Skeletal muscle cell (primary cell): ENCODE data around the gene NME8.
"Not testable (repeated sequence)": the region's sequence is repeated elsewhere in the genome, so short reads cannot be mapped to it uniquely, and the experiment has no call there.

ENCODE experiments used
- DNase-seq: peaks from one replicate; pipeline ENCODE4 v3.0.0-alpha.2; 2010; ENCODE audit warnings: low read depth
- H3K4me3 ChIP-seq: 2 replicates; pipeline ENCODE4 v1.5.1; 2011; ENCODE audit warnings: low read depth, mild to moderate bottlenecking, control low read depth, low read length, moderate library complexity

Gene NME8

GRCh38 chr7:37848297-37848696 is at the start of gene NME8:
Gene NME8, plus strand, starts transcription at chr7:37848597. Its CDS starts 1,670 bp downstream, at chr7:37850267.
- no peak for DNase-seq
- no peak within 1 kb of the TSS for H3K4me3 ChIP-seq

- no peak overlapping the region for H3K4me3 ChIP-seq
- no peak for DNase-seq
Measured at GRCh38 chr7:37806152-37806551, 42.2 kb upstream of the NME8 start.

- H3K4me3 ChIP-seq, DNase-seq: not testable (repeated sequence)
Measured at GRCh38 chr7:37812161-37812580, 36.2 kb upstream of the NME8 start.

- DNase-seq, result no peak
- no peak overlapping the region for H3K4me3 ChIP-seq
Measured at GRCh38 chr7:37815671-37816371, 32.6 kb upstream of the NME8 start.

GRCh38 chr7:37816922-37817590 is 31.3 kb upstream of the NME8 start:
- no peak overlapping the region for H3K4me3 ChIP-seq
- DNase-seq, result no peak

GRCh38 chr7:37817591-37817960 is 30.8 kb upstream of the NME8 start:
- H3K4me3 ChIP-seq, result no peak overlapping the region
- no peak for DNase-seq

GRCh38 chr7:37817996-37818720 is 30.2 kb upstream of the NME8 start:
- no peak for DNase-seq

GRCh38 chr7:37820708-37821468 is 27.5 kb upstream of the NME8 start:
- DNase-seq, result no peak
- H3K4me3 ChIP-seq, result no peak overlapping the region

More at GRCh38 chr7:37817996-37818720, 30.2 kb upstream of the NME8 start:
- no peak overlapping the region for H3K4me3 ChIP-seq

GRCh38 chr7:37822946-37823345 is 25.5 kb upstream of the NME8 start:
- no peak for DNase-seq
- no peak overlapping the region for H3K4me3 ChIP-seq

- H3K4me3 ChIP-seq, result no peak overlapping the region
- DNase-seq, result no peak
Measured at GRCh38 chr7:37823557-37823956, 24.8 kb upstream of the NME8 start.

- no peak overlapping the region for H3K4me3 ChIP-seq
- no peak for DNase-seq
Measured at GRCh38 chr7:37825038-37825437, 23.4 kb upstream of the NME8 start.

GRCh38 chr7:37826825-37827224 is 21.6 kb upstream of the NME8 start:
- no peak for DNase-seq
- no peak overlapping the region for H3K4me3 ChIP-seq

GRCh38 chr7:37831244-37831643 is 17.2 kb upstream of the NME8 start:
- H3K4me3 ChIP-seq, result no peak overlapping the region
- DNase-seq, result no peak

GRCh38 chr7:37832194-37832593 is 16.2 kb upstream of the NME8 start:
- H3K4me3 ChIP-seq, result no peak overlapping the region
- DNase-seq, result no peak

GRCh38 chr7:37833107-37833817 is 15.1 kb upstream of the NME8 start:
- peak overlapping the region; percentile 35 for H3K4me3 ChIP-seq
- DNase-seq, result peak; percentile 7

GRCh38 chr7:37833818-37834146 is 14.6 kb upstream of the NME8 start:
- DNase-seq, result no peak
- no peak overlapping the region for H3K4me3 ChIP-seq

GRCh38 chr7:37853468-37853867 is 5.1 kb downstream of the NME8 start:
- no peak for DNase-seq

GRCh38 chr7:37882086-37882485 is 33.7 kb downstream of the NME8 start:
- DNase-seq, result no peak
- no peak overlapping the region for H3K4me3 ChIP-seq

More at GRCh38 chr7:37853468-37853867, 5.1 kb downstream of the NME8 start:
- no peak overlapping the region for H3K4me3 ChIP-seq

GRCh38 chr7:37893359-37893758 is 45.0 kb downstream of the NME8 start:
- H3K4me3 ChIP-seq, result no peak overlapping the region
- no peak for DNase-seq
